ENCODE data around the gene FAM161A.

The FAM161A gene

GRCh38 chr2:61793389-61793836 lies 60.4 kb downstream of the FAM161A start:
- TF ChIP-seq CTCF (IDR thresholded peaks at IDR 0.05; ENCODE audit: extremely low read depth, insufficient read depth, missing control alignments), result peak; percentile 74
- DNase-seq (ENCODE audit: low spot score), result peak; percentile 73
- in situ Hi-C loops (cut with MboI; ENCODE audit: low pct_unique_long_range_greater_than_20kb, low sequenced_read_pairs, unreplicated experiment), result no loop called here

- no peak for DNase-seq (ENCODE audit: low spot score)
- TF ChIP-seq CTCF (IDR thresholded peaks at IDR 0.05; ENCODE audit: extremely low read depth, insufficient read depth, missing control alignments), result no peak
- in situ Hi-C loops (cut with MboI; ENCODE audit: low pct_unique_long_range_greater_than_20kb, low sequenced_read_pairs, unreplicated experiment), result no loop called here
These were observed 61.4 kb downstream of the FAM161A start for GRCh38 chr2:61792355-61792890.

GRCh38 chr2:61789807-61790602 lies 63.9 kb downstream of the FAM161A start:
- no peak for DNase-seq (ENCODE audit: low spot score)
- in situ Hi-C loops (cut with MboI; ENCODE audit: low pct_unique_long_range_greater_than_20kb, low sequenced_read_pairs, unreplicated experiment), result no loop called here
- TF ChIP-seq CTCF (IDR thresholded peaks at IDR 0.05; ENCODE audit: extremely low read depth, insufficient read depth, missing control alignments), result no peak

- in situ Hi-C loops (cut with MboI; ENCODE audit: low pct_unique_long_range_greater_than_20kb, low sequenced_read_pairs, unreplicated experiment), result no loop called here
- no peak for TF ChIP-seq CTCF (IDR thresholded peaks at IDR 0.05; ENCODE audit: extremely low read depth, insufficient read depth, missing control alignments)
These were observed 65.8 kb downstream of the FAM161A start for GRCh38 chr2:61787941-61788563.

GRCh38 chr2:61786876-61787275 lies 67.0 kb downstream of the FAM161A start:
- no peak for TF ChIP-seq CTCF (IDR thresholded peaks at IDR 0.05; ENCODE audit: extremely low read depth, insufficient read depth, missing control alignments)
- no peak for DNase-seq (ENCODE audit: low spot score)
- in situ Hi-C loops (cut with MboI; ENCODE audit: low pct_unique_long_range_greater_than_20kb, low sequenced_read_pairs, unreplicated experiment), result no loop called here

More at GRCh38 chr2:61787941-61788563, 65.8 kb downstream of the FAM161A start:
- no peak for DNase-seq (ENCODE audit: low spot score)

GRCh38 chr2:61785583-61785982 lies 68.3 kb downstream of the FAM161A start:
- no peak for TF ChIP-seq CTCF (IDR thresholded peaks at IDR 0.05; ENCODE audit: extremely low read depth, insufficient read depth, missing control alignments)
- in situ Hi-C loops (cut with MboI; ENCODE audit: low pct_unique_long_range_greater_than_20kb, low sequenced_read_pairs, unreplicated experiment), result no loop called here
- no peak for DNase-seq (ENCODE audit: low spot score)

Measured in GM13977 (cell line).